Suppressor macrophage (primary cell): ENCODE data around the gene TFDP2.

ENCODE experiments used
- DNase-seq, 4 experiments: peaks; one replicate each; pipeline ENCODE4 v3.0.0-alpha.2; 2020 to 2022

Gene TFDP2

DNA sequence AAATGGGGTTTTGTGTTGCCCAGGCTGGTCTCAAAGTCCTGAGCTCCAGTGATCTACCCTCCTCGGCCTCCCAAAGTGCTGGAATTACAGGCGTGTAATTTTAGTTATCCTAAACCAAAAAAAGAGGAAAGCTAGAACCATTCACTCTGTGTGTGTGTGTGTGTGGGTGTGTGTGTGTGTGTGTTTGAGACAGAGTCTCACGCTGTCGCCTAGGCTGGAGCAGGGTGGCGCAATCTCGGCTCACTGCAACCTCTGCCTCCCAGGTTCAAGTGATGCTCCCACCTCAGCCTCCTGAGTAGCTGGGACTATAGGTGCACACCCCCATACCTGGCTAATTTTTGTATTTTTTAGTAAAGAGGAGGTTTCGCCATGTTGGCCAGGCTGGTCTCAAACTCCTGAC lies 84.0 kb downstream of the TFDP2 start:
- DNase-seq: peak in 2 of 4 experiments; percentile 4 to 23

DNA sequence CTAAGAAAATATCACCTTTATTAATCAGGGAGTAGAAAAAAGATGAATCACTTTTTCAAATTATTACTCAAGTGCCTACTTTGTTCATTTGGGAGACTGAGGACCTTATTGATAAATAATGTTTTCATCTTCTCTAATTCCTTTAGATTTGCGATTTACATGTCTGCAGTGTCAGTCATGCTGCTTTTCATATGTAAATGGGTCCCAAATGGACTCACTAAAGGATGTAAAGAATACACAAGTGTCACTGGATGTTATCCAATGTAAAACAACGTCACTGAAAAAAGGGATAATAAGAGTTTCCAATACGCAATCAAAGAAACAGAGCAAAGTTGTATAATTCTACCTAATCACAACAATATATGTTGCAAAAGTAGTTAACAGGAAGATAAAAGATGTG lies 84.9 kb downstream of the TFDP2 start:
- no peak for DNase-seq

DNA sequence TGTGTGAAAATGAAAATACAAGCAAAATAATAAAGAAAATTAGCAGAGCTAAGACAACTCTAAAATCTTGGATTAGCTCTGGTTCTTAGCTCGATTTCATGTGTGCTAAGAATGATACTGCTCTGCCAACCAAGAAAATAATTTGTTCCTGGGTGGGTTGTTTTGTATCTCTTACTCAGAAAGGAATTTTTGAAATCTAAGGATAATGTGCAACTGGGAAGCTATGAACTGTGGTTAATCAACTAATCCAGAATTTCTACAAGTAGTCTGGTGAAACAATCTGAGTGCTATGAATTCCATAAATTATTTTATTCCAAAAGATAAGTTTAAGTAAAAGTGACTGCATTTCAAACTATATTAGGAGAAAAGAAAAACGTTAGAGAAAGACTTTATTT lies 92.0 kb downstream of the TFDP2 start:
- DNase-seq: no peak

DNA sequence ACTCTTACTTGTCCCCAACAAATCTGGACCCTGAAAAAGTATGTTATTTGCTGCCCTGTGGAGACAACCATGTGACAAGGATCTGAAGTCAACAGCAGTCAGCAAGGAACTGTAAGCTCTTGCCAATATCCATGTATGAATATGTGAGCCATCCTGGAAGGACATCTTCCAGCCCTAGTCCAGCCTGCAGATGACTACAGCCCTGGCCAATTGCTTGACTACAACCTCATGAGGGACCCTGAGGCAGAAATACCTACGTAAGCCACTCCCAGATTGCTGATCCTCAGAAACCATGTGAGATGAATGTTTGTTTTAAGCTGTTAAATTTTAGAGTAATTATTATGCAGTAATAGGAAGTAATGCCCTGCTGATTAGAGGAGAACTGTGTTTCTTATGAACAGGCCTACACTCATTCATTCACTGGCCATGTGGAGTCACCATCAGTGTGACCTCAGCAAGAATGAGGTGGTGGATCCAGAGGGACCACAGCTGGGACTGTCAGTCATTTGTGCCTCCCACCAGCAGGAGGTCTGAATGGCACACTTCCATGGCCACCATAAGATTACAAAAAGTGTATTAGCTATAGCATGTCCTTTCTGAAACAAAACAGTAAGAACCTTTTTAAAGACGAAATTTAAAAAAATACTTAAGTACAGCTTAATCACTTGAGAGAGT lies 92.6 kb downstream of the TFDP2 start:
- DNase-seq: no peak

DNA sequence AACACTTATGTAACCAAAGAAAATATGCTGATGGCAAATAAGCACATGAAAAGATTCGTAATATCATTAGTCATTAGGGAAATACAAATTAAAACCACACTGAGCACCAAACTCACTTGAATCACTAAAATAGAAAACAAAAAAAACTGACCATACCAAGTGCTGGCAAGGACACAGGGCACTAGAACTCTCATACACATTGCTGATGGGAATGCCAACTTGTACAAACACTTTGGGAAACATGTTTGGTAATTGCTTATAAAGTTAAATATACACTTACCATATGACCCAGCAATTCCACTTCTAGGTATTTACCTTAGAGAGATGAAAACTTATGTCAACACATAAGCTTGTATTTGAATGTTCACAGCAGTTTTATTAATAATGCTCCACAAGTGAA lies 95.5 kb downstream of the TFDP2 start:
- no peak for DNase-seq

DNA sequence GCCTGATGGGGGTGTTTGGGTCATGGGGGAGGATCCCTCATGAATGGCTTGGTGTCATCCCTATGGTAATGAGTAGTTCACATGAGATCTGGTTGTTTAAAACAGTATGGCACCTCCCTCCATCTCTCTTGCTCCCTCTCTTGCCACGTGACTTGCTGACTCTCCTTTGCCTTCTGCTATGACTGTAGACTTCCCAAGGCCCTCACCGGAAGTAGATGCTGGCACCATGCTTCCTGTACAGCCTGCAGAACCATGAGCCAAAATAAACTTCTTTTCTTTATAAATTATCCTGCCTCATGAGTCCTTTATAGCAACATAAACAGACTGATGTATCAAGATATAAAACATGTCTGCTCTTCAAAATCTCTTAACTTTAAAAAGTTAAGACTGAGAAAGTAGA lies 96.1 kb downstream of the TFDP2 start:
- DNase-seq: no peak

DNA sequence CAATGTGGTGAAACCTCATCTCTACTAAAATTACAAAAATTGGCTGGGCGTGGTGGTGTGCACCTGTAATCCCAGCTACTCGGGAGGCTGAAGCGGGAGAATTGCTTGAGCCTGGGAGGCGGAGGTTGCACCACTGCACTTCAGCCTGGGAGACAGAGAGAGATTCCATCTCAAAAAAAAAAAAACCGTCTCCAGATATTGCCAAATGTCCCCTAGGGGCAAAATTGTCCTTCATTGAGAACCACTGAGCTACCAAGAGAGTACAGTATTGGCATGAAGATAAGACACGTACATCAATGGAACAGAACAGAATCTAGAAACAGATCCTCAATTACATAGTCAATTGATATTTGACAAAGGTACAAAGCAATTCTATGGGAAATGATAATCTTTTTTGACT lies 98.0 kb downstream of the TFDP2 start:
- DNase-seq: no peak

DNA sequence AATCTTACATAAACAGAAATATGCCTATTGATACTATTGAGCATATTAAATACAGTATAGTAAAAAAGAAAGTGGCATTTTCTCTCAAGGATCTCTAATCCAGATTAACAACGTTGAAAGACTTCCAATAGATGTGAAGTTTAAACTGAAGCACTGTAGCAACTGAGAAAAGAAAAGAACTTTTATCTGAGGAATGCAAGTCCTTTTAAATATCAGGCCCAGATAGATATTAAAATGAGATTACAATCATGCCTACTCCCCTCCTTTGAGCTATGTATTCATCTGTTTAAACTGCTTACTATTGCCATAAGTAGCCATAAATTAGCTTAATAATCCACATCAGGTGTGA lies 102.3 kb downstream of the TFDP2 start:
- no peak for DNase-seq

DNA sequence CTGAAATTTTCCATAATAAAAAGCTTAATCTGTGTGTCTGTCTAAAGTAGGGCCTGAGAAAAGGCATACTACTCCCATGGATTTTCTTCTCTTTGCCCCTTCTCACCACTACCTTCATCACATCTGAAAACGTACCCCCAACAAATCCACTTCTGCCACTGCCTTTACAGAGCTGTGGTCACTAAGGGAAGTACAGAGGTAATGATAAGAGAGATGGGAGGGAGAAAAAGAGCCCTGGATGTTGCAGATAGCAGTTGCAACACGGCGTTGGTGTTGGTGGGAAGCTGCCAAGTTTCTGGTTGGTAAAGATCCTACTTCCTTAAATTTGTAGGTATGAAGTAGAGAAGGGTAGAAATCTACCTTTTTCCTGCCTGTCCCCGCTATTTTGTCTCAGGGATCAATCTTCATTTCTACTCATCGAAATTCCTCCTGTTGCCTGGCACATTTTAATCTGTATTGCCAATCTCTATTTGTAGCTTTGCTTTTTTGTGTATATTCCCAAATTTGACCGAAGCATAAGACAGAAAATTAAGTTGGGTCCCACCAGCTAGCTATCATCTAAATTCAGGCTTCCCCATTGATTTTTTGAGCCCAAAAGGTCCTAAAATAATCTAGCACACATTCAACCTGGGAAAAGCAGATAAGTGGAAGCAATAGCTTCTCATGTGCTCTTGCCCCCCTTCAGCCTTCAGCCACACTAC lies 102.9 kb downstream of the TFDP2 start:
- peak in 3 of 4 experiments; percentile 20 to 47 (median 28) for DNase-seq

DNA sequence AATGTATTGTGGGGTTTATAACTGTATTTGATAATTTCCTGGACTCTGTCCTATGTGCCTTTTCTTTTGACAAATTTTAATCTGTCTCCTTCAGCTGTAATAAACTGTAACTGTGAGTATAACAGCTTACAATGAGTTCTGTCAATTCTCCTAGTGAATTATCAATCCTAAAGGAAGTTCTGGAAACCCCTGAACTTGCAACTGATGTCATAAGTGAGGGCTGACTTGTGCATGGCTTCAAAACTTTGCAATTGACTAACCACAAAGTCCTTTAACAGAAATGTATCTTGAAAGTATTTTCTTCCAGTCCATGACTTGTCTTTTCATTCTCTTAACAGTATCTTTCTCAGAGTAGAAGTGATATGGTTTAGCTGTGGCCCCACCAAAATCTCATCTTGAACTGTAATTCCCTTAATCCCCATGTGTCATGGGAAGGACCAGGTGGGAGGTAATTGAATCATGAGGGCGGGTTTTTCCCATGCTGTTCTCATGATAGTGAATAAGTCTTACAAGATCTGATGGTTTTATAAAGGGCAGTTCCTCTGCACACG lies 108.3 kb downstream of the TFDP2 start:
- peak in 3 of 4 experiments; percentile 7 to 41 (median 21) for DNase-seq

DNA sequence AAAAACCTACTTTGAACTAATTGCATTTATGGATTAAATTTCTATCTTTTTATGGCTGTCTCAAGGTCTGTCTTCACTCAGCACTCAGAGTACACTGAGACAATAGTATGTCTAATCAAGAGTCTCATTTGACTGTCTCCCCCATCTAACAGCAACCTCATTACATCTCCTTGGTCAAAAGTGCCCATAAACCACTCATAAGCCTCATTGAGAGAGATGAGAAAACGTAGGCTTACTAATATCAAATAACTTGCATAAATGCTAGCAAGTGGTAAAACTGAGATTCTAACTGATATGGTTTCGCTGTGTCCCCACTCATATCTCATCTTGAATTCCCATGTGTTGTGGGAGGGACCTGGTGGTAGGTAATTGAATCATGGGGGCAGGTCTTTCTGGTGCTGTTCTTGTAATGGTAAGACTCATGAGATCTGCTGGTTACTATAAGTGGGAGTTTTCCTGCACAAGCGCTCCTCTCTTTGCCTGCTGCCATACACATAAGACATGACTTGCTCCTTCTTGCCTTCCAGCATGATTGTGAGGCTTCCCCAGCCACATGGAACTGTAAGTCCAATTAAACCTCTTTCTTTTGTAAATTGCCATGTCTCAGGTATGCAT lies 113.9 kb downstream of the TFDP2 start:
- DNase-seq: no peak

DNA sequence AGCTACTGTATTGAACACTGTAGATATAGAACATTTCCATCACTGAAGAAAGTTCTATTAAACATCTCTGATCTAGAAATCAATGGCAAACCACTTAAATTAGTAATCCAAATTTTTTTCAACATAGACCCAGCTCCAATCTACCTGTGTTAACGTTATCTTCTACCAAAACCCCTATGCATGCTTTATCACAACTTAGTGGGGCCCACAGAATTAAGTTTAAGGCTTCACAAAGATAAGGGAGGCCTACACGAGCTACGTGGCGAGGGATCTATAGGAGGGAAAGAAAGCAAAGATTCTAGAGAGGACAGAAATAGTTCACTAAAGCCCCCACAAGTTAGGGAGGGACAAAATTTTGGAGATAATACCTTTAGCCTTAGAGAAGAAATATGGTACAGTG lies 116.1 kb downstream of the TFDP2 start:
- no peak for DNase-seq

DNA sequence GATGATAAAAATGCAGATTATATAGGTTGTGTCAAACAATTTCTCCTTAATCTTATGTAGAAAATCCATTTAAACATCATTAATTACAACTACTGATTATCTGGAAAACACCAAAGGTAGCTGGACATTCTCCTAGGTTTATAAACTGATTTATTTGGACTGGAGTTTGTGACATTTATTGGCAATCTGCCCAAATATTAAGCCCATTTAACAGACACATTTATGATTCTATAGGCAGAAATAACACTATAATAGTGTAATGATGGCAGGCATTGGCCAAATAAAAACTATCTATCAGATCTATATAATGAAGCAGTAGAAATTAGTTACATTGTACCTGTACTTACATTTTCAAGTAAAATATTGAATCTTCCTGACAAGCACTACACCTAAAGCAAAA lies 117.8 kb downstream of the TFDP2 start:
- no peak for DNase-seq

DNA sequence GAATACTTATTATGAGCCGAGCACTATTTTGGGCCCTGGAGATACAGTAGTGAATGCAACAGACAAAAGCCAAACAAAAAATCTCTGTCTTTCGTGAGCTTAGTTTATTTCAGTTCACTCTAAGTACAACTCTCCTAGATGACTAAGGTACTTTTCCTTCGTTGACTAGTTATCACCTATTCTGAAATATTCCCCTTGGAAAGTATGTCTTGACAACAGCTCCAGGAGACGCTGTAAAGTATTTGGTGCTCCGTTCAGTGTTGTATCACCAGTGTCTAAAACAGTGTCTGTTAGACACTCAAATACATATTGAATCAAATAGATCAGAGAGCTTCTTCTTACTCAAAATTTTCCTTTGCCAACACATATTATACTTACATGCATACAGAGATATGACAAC lies 119.6 kb downstream of the TFDP2 start:
- no peak for DNase-seq

DNA sequence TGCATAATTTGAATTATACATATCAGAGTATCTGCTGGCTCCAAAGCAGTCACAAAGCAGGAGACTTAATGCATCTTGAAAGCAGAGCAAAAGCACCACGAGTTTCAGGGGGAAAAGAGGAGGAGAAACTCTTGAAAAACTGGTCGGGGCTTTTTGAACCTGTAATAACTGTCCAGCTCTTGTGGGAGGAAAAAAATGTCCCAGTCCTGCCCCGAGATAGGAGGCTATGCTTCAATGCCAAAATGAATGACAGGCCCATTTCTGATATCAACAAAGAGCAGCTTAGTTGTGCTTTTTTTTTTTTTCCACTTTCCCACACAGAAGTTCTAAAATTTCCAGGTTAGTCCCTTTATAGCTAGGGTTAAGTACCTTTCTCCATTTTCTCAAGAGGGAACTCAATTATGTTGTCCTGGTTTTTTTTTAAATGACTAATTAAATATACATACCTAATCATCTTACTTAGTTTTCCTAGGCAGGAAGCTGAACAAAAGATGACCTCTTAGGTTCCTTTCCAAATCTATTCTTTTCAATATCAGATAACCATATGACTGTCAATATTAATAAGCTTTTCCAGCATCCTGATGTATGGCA lies 120.2 kb downstream of the TFDP2 start:
- no peak for DNase-seq

DNA sequence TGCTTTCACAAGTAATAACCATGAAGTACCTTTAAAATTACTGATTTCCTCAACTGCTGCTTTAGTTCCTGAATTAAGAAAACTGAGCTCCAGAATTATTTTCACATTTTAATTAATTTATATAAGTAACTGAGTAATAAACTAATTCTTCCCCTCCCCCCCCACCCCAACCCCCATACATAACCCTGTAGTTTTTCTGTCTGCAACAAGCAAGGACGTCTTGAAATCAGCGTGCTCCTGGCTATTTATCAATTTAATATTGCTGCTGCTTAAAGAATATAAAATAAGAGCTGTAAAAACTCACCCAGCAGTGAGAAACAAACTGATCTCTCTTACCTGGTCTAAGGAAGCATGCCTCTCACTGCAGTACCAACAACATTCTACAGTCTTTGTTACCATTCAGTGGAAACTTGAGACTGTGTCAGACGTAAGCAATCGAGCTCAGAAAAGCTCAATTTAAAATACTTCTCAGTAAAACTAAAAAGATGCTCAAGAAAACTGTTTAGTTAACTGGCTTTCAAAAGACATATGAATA lies 121.0 kb downstream of the TFDP2 start:
- DNase-seq: peak; percentile 42 to 67 (median 61)

DNA sequence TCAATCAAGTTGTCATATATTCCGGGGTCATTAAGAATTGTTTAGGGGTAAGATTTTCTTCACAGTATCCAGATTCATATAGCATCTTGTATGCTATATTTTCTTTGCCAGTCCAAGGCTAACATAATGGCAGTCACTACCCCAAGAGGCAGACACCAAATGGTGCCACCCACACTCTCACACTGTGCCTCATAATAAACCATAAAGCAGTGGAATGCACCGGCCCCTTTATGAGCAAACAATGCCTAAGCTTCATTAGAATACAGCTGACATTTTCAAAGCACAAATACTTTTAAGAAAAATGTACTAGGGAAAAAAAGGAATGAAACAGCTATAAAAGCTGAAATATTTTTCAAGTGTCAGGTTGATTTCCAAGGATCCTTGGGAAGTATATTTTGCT lies 121.6 kb downstream of the TFDP2 start:
- peak; percentile 51 to 69 (median 56) for DNase-seq

DNA sequence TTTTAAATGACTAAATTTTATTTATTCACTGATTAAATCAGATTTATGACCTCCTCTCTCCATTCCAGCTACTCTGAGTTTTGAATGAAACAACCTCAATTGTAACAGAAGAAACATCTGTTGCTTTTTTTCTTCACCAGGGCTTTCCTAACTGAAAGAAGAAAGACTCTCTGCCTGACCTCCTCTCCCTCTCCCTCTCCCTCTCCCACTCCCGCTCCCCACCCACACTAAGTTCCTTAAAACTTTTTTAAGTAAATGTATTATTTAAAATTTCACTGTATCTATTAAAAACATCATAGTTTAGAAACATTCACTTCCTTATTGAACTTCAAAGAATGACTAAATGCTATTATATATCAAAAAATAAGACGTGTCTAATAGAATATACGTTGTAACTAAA lies 122.0 kb downstream of the TFDP2 start:
- DNase-seq: peak; percentile 18 to 66 (median 50)

DNA sequence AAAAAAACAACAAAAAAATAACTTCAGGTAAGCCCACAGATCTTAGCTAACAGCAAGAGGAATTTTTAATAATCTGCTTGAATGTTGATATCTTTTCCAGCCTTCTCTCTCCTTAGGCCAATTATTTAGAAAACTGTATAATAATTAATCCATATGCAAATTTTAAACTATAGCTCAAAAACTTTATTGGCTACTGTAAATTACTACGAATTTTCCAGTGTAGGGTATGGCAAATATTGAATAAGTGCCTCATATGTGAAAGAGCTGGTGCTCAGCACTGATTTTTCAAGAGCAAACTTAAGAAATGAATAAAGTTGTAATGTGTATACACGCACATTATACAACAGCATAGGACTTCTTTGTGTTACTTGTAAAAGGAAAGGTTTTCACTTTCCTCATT lies 123.0 kb downstream of the TFDP2 start:
- no peak for DNase-seq

DNA sequence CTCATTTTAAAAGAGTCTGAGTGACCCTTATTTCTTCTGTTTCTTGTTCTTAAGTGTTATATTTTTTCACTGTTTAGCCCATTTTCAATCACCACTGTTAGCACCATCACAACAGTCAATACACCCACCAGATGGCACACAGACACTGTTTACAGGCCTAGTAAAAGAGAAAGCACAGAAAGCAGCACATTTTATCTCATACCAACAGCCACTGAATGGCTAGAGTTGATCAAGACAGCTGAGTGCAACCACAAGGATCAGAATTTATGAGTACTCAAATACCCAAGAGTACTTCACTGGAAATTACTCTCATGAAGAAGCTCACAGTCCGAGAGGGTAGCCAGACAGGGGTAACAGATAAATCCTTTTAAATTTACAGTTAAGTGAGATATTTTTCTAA lies 127.0 kb downstream of the TFDP2 start:
- DNase-seq: peak in 3 of 4 experiments; percentile 9 to 30 (median 28)

DNA sequence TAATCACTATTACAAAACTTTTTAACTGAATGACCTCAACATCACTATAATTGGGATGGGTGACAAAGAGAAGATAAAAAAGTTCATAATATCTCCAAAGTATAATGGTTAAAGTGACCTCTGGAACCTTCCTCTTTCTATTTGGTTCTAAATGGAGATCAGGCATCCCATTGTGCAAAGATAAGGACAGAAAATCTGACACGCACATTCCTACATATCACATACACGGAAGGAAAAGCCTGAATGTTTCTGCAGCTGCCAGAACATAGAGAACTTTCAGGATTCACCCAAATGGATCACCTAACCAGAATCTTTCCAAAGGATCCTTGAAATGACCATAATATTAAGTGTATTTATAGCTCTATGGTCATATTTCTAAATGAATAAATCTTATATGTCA lies 128.2 kb downstream of the TFDP2 start:
- DNase-seq: no peak

DNA sequence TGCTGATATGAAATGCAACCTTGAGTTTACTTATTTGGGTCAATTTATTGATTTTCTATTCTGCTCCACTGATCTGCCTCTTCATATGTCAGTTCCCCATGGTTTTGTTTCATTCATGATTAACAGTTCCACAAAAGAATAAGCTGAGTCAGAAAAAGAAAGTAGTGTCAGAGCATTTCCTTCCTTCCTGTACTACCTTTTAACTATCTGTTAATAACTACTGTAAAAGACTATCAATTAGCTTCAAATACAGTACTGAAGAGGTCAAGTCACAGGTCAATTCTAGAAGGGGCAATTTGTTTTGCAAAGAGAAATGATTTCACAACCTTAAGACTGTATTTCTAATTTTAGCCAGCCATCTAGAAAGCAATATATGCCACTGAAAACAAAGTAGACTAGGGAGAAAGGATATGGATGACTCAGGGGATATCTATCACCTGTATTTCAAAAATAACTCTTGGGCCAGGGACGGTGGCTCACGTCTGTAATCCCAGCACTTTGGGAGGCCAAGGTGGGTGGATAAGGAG lies 129.5 kb downstream of the TFDP2 start:
- peak in 1 of 4 experiments; percentile 23 for DNase-seq

DNA sequence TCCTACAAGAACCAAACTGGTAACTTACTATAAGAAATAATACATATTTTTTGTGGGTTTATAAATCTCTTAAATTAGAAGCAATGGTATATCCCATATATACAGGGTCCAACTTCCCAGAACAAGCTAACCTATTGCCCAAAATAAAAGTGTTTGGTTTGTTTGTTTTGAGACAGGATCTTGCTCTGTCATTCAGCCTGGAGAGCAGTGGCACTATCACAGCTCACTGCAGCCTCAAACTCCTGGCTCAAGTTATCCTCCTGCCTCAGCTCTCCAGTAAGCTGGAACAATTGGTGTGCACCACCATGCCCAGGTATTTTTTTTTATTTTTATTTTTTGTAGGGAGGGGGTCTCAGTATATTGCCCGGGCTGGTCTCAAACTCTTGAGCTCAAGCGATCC lies 135.4 kb downstream of the TFDP2 start:
- DNase-seq: no peak
